ENCODE results near the gene XIRP1.

Gene XIRP1

GRCh38 chr3:39209329-39209970 is 17.1 kb upstream of the XIRP1 start:
- no peak for DNase-seq

DNA sequence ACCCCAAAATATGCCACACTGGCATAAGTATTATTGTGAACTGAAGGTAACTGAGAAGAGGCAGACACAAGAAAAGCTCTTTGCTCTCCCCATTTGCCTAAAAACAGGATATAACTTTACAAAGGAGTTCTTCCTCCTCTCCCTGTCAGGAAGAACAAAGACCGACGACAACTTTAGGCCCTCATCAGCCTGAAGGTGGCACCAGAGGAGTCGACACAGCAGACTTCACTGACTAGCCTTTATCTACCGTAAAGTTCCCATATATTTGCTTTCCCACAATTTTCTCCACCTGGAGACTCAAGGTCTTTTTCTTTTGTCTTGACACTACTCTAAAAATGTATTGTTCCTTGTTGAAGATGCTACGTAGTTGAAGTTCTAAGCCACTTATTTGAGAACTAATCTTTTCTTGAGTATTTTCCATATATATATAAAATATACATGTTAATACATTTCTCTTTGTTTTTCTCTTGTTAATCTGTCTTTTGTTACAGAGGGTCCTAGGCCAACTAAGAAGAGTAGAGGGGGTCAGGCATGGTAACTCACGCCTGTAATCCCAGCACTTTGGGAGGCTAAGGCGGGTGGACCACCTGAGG is 16.2 kb upstream of the XIRP1 start:
- DNase-seq = no peak

GRCh38 chr3:39207361-39208186 is 15.2 kb upstream of the XIRP1 start:
- no peak for DNase-seq

GRCh38 chr3:39205919-39206516 is 13.6 kb upstream of the XIRP1 start:
- no peak for DNase-seq

GRCh38 chr3:39205131-39205530 is 12.7 kb upstream of the XIRP1 start:
- no peak for DNase-seq

DNA sequence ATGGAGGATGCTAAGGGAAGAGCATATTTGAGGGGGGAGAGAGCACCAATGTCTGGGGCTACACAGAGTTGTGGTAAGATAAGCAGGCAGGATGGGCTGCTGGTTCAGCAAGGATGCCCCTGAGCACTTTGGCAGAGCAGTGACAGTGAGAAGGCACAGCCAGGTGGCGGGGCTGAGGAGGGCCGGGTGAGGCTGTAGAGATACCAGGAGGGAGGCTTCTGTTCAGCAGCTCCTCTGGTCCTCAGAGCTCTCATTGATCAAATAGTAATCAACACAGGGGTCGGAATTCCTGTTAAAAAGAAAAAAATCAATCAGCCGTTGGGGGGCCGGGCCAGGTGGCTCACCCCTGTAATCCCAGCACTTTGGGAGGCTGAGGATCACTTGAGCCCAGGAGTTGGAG is 11.5 kb upstream of the XIRP1 start:
- DNase-seq = no peak

DNA sequence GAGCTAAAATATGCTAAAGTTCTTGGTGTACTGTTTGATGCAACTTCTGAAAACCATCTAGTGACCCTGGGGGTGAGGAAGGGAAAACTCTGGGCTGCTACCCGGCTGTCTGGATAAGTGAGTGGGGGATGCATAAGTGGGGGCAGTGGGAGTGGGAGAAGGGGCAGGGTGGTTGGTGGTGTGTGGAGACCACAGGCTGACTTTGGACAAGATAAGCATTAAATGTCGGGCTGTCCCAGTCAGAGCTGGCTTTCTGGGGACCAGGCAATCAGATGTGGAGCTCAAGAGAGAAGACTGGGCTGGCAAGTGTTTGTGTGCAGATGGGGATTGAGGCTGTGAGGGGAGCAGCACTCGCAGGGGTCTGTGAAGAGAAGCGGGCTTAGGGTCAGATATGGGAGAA is 11.0 kb upstream of the XIRP1 start:
- no peak for DNase-seq

DNA sequence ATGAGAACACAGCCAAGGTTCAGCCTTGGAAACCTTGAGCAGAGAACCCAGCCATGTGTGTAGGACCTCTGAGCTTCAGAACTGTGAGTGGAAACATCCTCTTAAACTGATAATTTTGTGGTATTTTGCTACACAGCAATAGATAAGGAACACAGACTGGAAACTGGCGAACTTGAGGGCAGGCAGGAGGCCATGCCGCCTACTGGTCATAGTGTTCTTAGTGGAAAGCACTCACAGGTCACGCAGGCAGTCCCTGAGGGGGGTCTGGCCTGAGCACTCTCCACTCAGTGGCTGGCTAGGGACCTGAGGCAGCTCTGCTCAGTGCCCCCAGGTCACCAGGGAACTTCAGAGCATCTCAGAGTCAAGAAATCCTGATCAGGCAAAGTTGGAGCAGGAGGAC is 9.7 kb upstream of the XIRP1 start:
- no peak for DNase-seq

GRCh38 chr3:39196671-39197356 is 4.4 kb upstream of the XIRP1 start:
- DNase-seq = peak; percentile 25 to 74

- no peak for DNase-seq
Observed at GRCh38 chr3:39196034-39196433, 3.6 kb upstream of the XIRP1 start.

DNA sequence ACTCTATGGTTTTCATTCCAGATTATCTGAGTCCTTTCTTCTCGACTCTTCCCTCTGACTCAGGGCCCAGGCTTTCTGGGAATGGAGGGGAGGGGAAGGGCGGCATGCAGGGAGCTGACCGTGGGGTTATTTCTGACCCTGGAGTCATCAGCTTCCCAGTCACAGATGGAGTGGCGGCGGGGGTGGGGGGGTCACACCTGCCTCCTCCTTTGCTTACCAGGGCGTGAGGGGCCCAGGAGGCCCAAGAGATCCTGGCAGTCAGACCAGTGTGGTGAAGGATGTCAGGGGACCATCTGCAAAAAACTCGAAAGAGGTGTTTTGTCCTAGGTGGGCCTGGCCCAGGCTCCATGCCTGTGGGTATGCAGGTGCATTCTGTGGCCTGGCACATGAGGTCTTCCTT is 996 bp upstream of the XIRP1 start:
- no peak for DNase-seq

- DNase-seq = no peak
Observed at GRCh38 chr3:39191773-39192172, 622 bp downstream of the XIRP1 start.

- no peak for DNase-seq
Observed at GRCh38 chr3:39191111-39191510, 1.3 kb downstream of the XIRP1 start.

GRCh38 chr3:39190281-39191025 is 1.9 kb downstream of the XIRP1 start:
- DNase-seq = no peak

DNA sequence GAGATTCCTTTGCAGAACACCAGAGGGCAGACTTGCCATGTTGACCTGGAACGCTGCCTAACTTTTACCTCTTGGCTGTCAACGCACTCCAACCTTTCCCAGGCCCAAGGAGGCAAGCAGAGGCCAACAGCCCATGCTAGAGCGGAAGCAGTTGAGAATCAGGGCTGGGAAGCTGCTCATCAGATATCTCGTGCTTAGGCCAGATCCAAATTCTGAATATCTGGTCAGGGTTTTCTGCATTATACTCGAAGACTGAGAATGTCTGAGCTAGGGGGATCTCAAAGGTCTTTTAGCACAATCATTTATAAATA is 2.5 kb downstream of the XIRP1 start:
- DNase-seq = peak in 1 of 2 experiments; percentile 45

- DNase-seq = no peak
Observed at GRCh38 chr3:39189150-39189958, 3.0 kb downstream of the XIRP1 start.

- DNase-seq = peak in 1 of 2 experiments; percentile 23
Observed at GRCh38 chr3:39188271-39189149, 3.9 kb downstream of the XIRP1 start.

DNA sequence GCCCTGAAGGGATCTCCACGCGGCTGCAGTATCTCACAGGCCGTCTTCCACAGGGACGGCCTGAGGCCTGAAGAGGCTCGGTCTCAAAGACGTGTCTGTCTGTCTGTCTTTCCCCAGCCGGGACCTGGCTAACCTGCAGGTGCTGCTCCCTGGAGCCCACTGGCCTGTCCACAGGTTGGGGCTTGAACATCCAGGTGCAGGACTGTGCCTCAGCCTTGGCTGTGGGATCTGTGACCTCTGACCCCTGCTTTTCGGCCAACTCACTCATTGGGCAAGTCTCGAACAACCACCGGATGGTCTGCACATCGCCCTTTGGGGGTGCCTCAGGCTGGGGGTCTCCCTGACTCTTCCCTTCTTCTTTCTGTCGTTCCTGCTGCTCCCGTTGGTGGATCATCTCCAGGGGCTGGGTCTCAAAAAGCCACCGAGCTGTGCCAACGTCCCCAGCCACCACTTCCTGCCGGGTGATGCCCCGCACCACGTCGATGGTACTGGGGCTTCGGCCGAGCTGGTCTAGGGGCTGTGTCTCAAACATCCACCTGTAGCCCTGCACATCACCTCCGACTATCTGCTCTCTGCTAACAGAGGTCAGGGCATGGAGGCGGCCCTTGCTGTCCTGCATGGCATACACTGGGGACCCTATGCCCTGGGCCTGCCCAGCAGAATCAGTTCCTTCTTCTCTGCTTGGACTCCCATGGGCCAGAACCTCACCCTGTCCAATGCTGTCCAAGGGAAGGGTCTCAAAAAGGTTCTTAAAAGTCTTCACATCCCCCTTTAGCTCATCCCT is 4.8 kb downstream of the XIRP1 start:
- no peak for DNase-seq

GRCh38 chr3:39186692-39187151 is 5.7 kb downstream of the XIRP1 start:
- DNase-seq = no peak

All from cerebellar nuclear complex (tissue), 1 donor.